ENCODE data around the gene CACNA1G.

CACNA1G gene

GRCh38 chr17:50534222-50534978 is 26.1 kb upstream of the CACNA1G start:
- DNase-seq = no peak

GRCh38 chr17:50534979-50535326 is 25.6 kb upstream of the CACNA1G start:
- no peak for DNase-seq

- no peak for DNase-seq
Observed at GRCh38 chr17:50535407-50535806, 25.1 kb upstream of the CACNA1G start.

GRCh38 chr17:50536683-50537646 is 23.6 kb upstream of the CACNA1G start:
- DNase-seq = no peak

- DNase-seq = no peak
Observed at GRCh38 chr17:50537721-50538548, 22.6 kb upstream of the CACNA1G start.

GRCh38 chr17:50538549-50539410 is 21.7 kb upstream of the CACNA1G start:
- DNase-seq = no peak

GRCh38 chr17:50539762-50540559 is 20.6 kb upstream of the CACNA1G start:
- no peak for DNase-seq

- no peak for DNase-seq
Observed at GRCh38 chr17:50540560-50541401, 19.7 kb upstream of the CACNA1G start.

- no peak for DNase-seq
Observed at GRCh38 chr17:50541402-50541715, 19.2 kb upstream of the CACNA1G start.

GRCh38 chr17:50541716-50542688 is 18.5 kb upstream of the CACNA1G start:
- DNase-seq = peak; percentile 58 to 83

GRCh38 chr17:50542795-50543774 is 17.4 kb upstream of the CACNA1G start:
- no peak for DNase-seq

- no peak for DNase-seq
Observed at GRCh38 chr17:50544516-50544915, 16.0 kb upstream of the CACNA1G start.

GRCh38 chr17:50545311-50545710 is 15.2 kb upstream of the CACNA1G start:
- no peak for DNase-seq

- no peak for DNase-seq
Observed at GRCh38 chr17:50546701-50547034, 13.8 kb upstream of the CACNA1G start.

- DNase-seq = peak; percentile 59 to 82
Observed at GRCh38 chr17:50547035-50547735, 13.3 kb upstream of the CACNA1G start, which contains the start of gene SPATA20. TSS of gene SPATA20 (plus strand) at chr17:50547174. CDS start at chr17:50547209, 35 bp downstream.

- DNase-seq = no peak
Observed at GRCh38 chr17:50547736-50548083, 12.8 kb upstream of the CACNA1G start.

GRCh38 chr17:50548831-50549230 is 11.7 kb upstream of the CACNA1G start:
- DNase-seq = no peak

Data from NCI-H1930 (cell line).